Stimulated activated CD8-positive, alpha-beta memory T cell treated with anti-CD3 and anti-CD28 coated beads, Interleukin-15, amount 100 ng/mL, for 4 hours (primary cell): ENCODE data around the gene TSPO2.
A peak's percentile ranks its signal among the peaks of the same experiment; 100 is the strongest.

Source experiments
- DNase-seq, 2 donors: peaks; one replicate each; pipeline ENCODE4 v3.0.0-alpha.2; 2020; ENCODE audit warnings: low read depth in 2 of 2

TSPO2 gene

GRCh38 chr6:41027799-41028560 lies 14.3 kb upstream of the TSPO2 start:
- peak; percentile 13 to 45 for DNase-seq

GRCh38 chr6:41028561-41029412 lies 13.5 kb upstream of the TSPO2 start:
- DNase-seq: no peak

- no peak for DNase-seq
These were observed 9.4 kb upstream of the TSPO2 start for GRCh38 chr6:41032830-41033229.

GRCh38 chr6:41033776-41034175 lies 8.5 kb upstream of the TSPO2 start:
- DNase-seq: no peak

- DNase-seq: no peak
These were observed 6.1 kb upstream of the TSPO2 start for GRCh38 chr6:41036186-41036585.

- DNase-seq: no peak
These were observed 5.7 kb upstream of the TSPO2 start for GRCh38 chr6:41036601-41037000.

- DNase-seq: no peak
These were observed 5.0 kb upstream of the TSPO2 start for GRCh38 chr6:41037107-41037900.

GRCh38 chr6:41038205-41038604 lies 4.1 kb upstream of the TSPO2 start:
- DNase-seq: no peak

- peak in 1 of 2 donors; percentile 8 for DNase-seq
These were observed 2.9 kb upstream of the TSPO2 start, which contains the start of gene UNC5CL for GRCh38 chr6:41039060-41039998. Gene UNC5CL, minus strand, starts transcription at chr6:41039221. Its CDS starts 4,147 bp downstream, at chr6:41035074.

GRCh38 chr6:41040101-41040939 lies 1.9 kb upstream of the TSPO2 start:
- no peak for DNase-seq

- no peak for DNase-seq
These were observed 1.2 kb upstream of the TSPO2 start for GRCh38 chr6:41040940-41041536.

GRCh38 chr6:41043151-41043550 lies 884 bp downstream of the TSPO2 start:
- DNase-seq: no peak

- DNase-seq: no peak
These were observed 3.4 kb downstream of the TSPO2 start for GRCh38 chr6:41045664-41046063.

GRCh38 chr6:41046084-41046483 lies 3.8 kb downstream of the TSPO2 start:
- DNase-seq: no peak

GRCh38 chr6:41047306-41047705 lies 5.0 kb downstream of the TSPO2 start:
- no peak for DNase-seq

GRCh38 chr6:41047745-41048732 lies 5.8 kb downstream of the TSPO2 start:
- no peak for DNase-seq

GRCh38 chr6:41049521-41049920 lies 7.3 kb downstream of the TSPO2 start:
- DNase-seq: no peak

GRCh38 chr6:41049955-41050354 lies 7.7 kb downstream of the TSPO2 start:
- no peak for DNase-seq
